B cell (primary cell): ENCODE measurements around the gene SCN3B.

ENCODE experiments used
- EZH2 ChIP-seq: IDR thresholded peaks from 2 replicates; pipeline ENCODE4 v1.6.1; 2012; ENCODE audit warnings: borderline replicate concordance, low read depth, mild to moderate bottlenecking, moderate library complexity, low read length; ENCODE audit not compliant: insufficient read depth, poor library complexity, severe bottlenecking
- TF ChIP-seq, protein P1 (sequence below): fragments of 200-600 bp; IDR thresholded peaks from one replicate; pipeline ENCODE4 v1.8.0; 2022; ENCODE audit warnings: antibody characterized with exemption, mild to moderate bottlenecking

DNA sequence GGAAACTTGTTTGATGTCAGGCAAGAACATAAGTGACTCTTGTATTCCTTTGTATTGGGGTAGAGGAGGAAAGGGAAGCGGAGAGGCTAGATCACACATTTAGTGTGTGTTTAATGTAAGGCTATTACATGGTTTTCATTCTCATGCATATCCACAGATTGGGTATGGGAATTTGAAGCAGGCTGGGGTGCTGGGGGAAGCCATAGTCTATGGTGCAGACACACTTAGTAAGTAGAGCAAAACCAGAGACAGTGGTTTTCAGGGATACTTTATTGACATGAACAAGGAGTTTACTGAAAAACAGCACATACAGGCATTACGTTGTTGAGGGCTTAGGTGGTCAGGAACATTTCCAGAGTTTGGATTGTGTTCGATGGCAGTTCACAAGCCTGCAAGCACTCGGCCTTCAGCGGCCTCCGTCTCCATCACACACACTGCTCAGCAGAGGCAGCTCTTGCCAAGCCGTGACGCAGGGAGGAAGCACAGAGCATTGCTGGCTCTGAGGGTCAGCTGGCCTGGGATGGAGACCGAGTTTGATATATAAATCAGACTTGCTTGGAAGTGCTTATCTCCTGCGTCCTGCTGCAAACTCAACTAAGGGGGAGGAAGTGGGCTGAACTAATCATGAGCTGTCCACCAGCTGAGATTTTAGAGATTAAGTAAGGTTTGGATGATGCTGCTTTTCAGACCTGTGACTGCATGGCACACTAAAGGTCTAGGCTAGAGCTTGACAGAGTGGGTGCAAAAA, 25.3 kb downstream of the SCN3B start:
- TF ChIP-seq, protein P1, sequence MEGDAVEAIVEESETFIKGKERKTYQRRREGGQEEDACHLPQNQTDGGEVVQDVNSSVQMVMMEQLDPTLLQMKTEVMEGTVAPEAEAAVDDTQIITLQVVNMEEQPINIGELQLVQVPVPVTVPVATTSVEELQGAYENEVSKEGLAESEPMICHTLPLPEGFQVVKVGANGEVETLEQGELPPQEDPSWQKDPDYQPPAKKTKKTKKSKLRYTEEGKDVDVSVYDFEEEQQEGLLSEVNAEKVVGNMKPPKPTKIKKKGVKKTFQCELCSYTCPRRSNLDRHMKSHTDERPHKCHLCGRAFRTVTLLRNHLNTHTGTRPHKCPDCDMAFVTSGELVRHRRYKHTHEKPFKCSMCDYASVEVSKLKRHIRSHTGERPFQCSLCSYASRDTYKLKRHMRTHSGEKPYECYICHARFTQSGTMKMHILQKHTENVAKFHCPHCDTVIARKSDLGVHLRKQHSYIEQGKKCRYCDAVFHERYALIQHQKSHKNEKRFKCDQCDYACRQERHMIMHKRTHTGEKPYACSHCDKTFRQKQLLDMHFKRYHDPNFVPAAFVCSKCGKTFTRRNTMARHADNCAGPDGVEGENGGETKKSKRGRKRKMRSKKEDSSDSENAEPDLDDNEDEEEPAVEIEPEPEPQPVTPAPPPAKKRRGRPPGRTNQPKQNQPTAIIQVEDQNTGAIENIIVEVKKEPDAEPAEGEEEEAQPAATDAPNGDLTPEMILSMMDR = no peak
- no peak for TF ChIP-seq EZH2
